Vagina (tissue), 2 donors: Measurements from ENCODE around the gene TMTC2.

Source experiments
- POLR2A ChIP-seq, 2 donors: fragments of 450-650 bp; IDR thresholded peaks; one replicate each; pipeline ENCODE4 v1.6.1; 2017; ENCODE audit warnings: antibody characterized with exemption in 2 of 2, mild to moderate bottlenecking in 2 of 2, moderate library complexity in 2 of 2
- TF ChIP-seq, protein P1 (sequence below), 3 experiments: fragments of 450-650 bp in 2 of 3; fragments of 200-600 bp in 1 of 3; sonication (generic) in 1 of 3; IDR thresholded peaks; one replicate each; pipeline ENCODE4 v1.5.1; 2017 to 2019; ENCODE audit warnings: antibody characterized with exemption in 3 of 3, mild to moderate bottlenecking in 2 of 3, moderate library complexity in 2 of 3

DNA sequence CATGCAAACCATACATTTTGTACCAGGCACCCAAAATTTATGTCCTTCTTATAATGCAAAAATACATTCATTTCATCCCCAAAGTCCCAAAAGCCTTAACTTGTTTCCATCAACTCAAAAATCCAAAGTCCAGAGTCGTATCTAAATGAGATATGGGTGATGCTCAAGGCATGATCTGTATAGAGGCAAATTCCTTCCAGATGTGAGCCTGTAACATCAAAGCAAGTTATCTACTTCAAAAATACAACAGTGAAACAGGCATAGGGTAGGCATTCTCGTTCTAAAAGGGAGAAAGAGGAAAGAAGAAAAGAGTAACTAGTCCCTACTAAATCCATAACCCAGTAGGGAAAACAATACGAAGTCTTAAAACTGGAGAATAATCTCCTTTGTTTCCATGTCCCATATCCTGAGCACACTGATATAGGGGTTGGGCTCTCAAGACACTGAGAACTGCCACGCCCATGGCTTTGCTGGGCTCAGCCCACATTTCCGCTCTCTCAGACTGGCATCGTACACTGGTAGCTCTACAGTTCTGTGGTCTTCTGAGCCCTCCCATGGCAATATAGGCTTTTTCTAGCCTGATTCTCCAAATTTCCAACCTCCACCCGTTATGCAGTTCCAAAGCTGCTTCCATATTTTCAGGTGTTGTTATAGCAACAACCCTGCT lies 232.8 kb downstream of the TMTC2 start:
- no peak for TF ChIP-seq POLR2A (IDR thresholded peaks at IDR 0.05)
- TF ChIP-seq, protein P1, sequence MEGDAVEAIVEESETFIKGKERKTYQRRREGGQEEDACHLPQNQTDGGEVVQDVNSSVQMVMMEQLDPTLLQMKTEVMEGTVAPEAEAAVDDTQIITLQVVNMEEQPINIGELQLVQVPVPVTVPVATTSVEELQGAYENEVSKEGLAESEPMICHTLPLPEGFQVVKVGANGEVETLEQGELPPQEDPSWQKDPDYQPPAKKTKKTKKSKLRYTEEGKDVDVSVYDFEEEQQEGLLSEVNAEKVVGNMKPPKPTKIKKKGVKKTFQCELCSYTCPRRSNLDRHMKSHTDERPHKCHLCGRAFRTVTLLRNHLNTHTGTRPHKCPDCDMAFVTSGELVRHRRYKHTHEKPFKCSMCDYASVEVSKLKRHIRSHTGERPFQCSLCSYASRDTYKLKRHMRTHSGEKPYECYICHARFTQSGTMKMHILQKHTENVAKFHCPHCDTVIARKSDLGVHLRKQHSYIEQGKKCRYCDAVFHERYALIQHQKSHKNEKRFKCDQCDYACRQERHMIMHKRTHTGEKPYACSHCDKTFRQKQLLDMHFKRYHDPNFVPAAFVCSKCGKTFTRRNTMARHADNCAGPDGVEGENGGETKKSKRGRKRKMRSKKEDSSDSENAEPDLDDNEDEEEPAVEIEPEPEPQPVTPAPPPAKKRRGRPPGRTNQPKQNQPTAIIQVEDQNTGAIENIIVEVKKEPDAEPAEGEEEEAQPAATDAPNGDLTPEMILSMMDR (IDR thresholded peaks at IDR 0.05), result no peak
